GM13976 (cell line): Measurements from ENCODE around the gene NOPCHAP1.

Source experiments
- DNase-seq: peaks from one replicate; pipeline ENCODE4 v3.0.0; 2012; ENCODE audit warnings: low spot score
- in situ Hi-C: fragments of 300-500 bp; cut with MboI; formaldehyde crosslinking; loops from one replicate; pipeline ENCODE4 v1.12.0; 2022; ENCODE audit warnings: low sequenced_read_pairs, mixed read lengths, inconsistent platforms; ENCODE audit not compliant: unreplicated experiment
- TF ChIP-seq, protein P1 (sequence below): IDR thresholded peaks from 2 replicates; pipeline ENCODE4 v1.5.1; 2012; ENCODE audit warnings: borderline replicate concordance, mild to moderate bottlenecking; ENCODE audit not compliant: insufficient read depth; ENCODE audit errors: extremely low read depth, missing control alignments, control extremely low read depth

NOPCHAP1 gene

GRCh38 chr12:105018012-105018411 is 31.9 kb downstream of the NOPCHAP1 start:
- TF ChIP-seq, protein P1, sequence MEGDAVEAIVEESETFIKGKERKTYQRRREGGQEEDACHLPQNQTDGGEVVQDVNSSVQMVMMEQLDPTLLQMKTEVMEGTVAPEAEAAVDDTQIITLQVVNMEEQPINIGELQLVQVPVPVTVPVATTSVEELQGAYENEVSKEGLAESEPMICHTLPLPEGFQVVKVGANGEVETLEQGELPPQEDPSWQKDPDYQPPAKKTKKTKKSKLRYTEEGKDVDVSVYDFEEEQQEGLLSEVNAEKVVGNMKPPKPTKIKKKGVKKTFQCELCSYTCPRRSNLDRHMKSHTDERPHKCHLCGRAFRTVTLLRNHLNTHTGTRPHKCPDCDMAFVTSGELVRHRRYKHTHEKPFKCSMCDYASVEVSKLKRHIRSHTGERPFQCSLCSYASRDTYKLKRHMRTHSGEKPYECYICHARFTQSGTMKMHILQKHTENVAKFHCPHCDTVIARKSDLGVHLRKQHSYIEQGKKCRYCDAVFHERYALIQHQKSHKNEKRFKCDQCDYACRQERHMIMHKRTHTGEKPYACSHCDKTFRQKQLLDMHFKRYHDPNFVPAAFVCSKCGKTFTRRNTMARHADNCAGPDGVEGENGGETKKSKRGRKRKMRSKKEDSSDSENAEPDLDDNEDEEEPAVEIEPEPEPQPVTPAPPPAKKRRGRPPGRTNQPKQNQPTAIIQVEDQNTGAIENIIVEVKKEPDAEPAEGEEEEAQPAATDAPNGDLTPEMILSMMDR: no peak
- in situ Hi-C loops: no loop called here
- no peak for DNase-seq

DNA sequence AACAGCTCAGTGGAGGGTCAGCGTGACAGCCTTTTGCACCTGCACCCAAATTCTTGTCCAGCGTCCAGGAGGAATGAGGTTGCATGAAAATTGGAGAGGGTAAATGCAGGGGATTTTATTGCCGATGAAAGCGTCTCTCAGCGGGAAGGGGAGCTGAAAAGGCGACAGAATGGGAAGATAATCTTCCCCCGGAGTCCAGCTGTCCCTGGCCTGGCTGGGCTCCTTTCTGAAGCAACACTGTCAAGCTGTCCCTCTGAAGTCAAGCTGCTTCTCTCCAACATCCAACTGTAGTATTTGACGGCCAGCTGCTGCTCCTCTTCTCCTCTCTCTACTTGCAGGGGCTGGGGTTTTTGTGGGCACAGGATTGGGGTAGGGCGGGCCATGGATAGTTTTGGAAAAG is 32.7 kb downstream of the NOPCHAP1 start:
- DNase-seq: no peak
- in situ Hi-C loops: no loop called here
- TF ChIP-seq, protein P1: no peak

GRCh38 chr12:105020241-105020962 is 34.3 kb downstream of the NOPCHAP1 start:
- no peak for DNase-seq
- TF ChIP-seq, protein P1: no peak

GRCh38 chr12:105024928-105025327 is 38.8 kb downstream of the NOPCHAP1 start:
- TF ChIP-seq, protein P1: no peak

More at GRCh38 chr12:105020241-105020962, 34.3 kb downstream of the NOPCHAP1 start:
- in situ Hi-C loops: no loop called here

GRCh38 chr12:105025890-105026289 is 39.8 kb downstream of the NOPCHAP1 start:
- TF ChIP-seq, protein P1: no peak
- DNase-seq: no peak
- in situ Hi-C loops: no loop called here

More at GRCh38 chr12:105024928-105025327, 38.8 kb downstream of the NOPCHAP1 start:
- in situ Hi-C loops: no loop called here
- DNase-seq: no peak

- DNase-seq: no peak
- TF ChIP-seq, protein P1: no peak
These were observed 40.3 kb downstream of the NOPCHAP1 start for GRCh38 chr12:105026411-105026810.

More at GRCh38 chr12:105026411-105026810, 40.3 kb downstream of the NOPCHAP1 start:
- in situ Hi-C loops: no loop called here
